ENCODE results near the gene LRRN4. TPM values are rescaled to one million over a fixed set of nuclear protein-coding genes. Genes with fewer than 3 reads are reported as not detected.

Gene LRRN4
- not detected for total RNA-seq

- ATAC-seq, result no peak
- H3K27me3 ChIP-seq, result peaks cover 68% of the 10 kb centered on the region
- peaks cover 0 to 12% (median 8%) of the 10 kb centered on the region in 3 donors for H3K4me1 ChIP-seq
- H3K4me3 ChIP-seq, result no peak within 1 kb of the TSS
- H3K27ac ChIP-seq, result no peak within 1 kb of the TSS
- H3K36me3 ChIP-seq, result no peaks in the 10 kb centered on the region
- TF ChIP-seq CTCF (IDR thresholded peaks at IDR 0.05), result no peak
- TF ChIP-seq POLR2A (IDR thresholded peaks at IDR 0.05), result no peak
- no peak for TF ChIP-seq EP300 (IDR thresholded peaks at IDR 0.05)
- TF ChIP-seq POLR2AphosphoS5 (IDR thresholded peaks at IDR 0.05), result no peak
- WGBS, 2 donors (ENCODE audit: low coverage in 1 of 2), result 45 to 61% methylated on average over 7 to 9 of the region's 13 CpGs
- no peaks in the 10 kb centered on the region for H3K9me3 ChIP-seq
Observed at GRCh38 chr20:6053776-6054688, at the start of gene LRRN4. Gene LRRN4, minus strand, starts transcription at chr20:6054060. Its CDS starts 1,261 bp downstream, at chr20:6052799.

GRCh38 chr20:6103301-6103700 is 49.4 kb upstream of the LRRN4 start:
- 75 to 80% methylated on average over 1 of the region's 1 CpG for WGBS, 2 donors (ENCODE audit: low coverage in 1 of 2)
- ATAC-seq, result no peak
- Histone ChIP-seq H3K9me3 (no peaks in the 10 kb centered on the region), H3K36me3 (no peaks in the 10 kb centered on the region), H3K27me3 (no peaks in the 10 kb centered on the region), H3K4me1 (no peaks in the 10 kb centered on the region), H3K4me3 (no peak overlapping the region), H3K27ac (no peak overlapping the region)
- TF ChIP-seq CTCF (IDR thresholded peaks at IDR 0.05) (no peak), POLR2A (IDR thresholded peaks at IDR 0.05) (no peak), EP300 (IDR thresholded peaks at IDR 0.05) (no peak), POLR2AphosphoS5 (IDR thresholded peaks at IDR 0.05) (no peak)

GRCh38 chr20:6101346-6101745 is 47.5 kb upstream of the LRRN4 start:
- WGBS, 2 donors (ENCODE audit: low coverage in 1 of 2), result 89 to 93% methylated on average over 2 of the region's 2 CpGs
- ATAC-seq, result no peak
- H3K27ac ChIP-seq, result no peak overlapping the region
- no peaks in the 10 kb centered on the region for H3K9me3 ChIP-seq
- peaks cover 2% of the 10 kb centered on the region for H3K27me3 ChIP-seq
- H3K4me3 ChIP-seq, result no peak overlapping the region
- H3K36me3 ChIP-seq, result no peaks in the 10 kb centered on the region
- H3K4me1 ChIP-seq, result no peaks in the 10 kb centered on the region
- TF ChIP-seq CTCF (IDR thresholded peaks at IDR 0.05) (no peak), POLR2A (IDR thresholded peaks at IDR 0.05) (no peak), EP300 (IDR thresholded peaks at IDR 0.05) (no peak), POLR2AphosphoS5 (IDR thresholded peaks at IDR 0.05) (no peak)

- WGBS, 2 donors (ENCODE audit: low coverage in 1 of 2), result 88 to 95% methylated on average over 2 of the region's 2 CpGs
- Histone ChIP-seq H3K9me3 (no peaks in the 10 kb centered on the region), H3K36me3 (no peaks in the 10 kb centered on the region), H3K4me1 (no peaks in the 10 kb centered on the region), H3K27ac (no peak overlapping the region), H3K27me3 (peaks cover 5% of the 10 kb centered on the region), H3K4me3 (no peak overlapping the region)
- TF ChIP-seq POLR2A (IDR thresholded peaks at IDR 0.05) (no peak), EP300 (IDR thresholded peaks at IDR 0.05) (no peak), POLR2AphosphoS5 (IDR thresholded peaks at IDR 0.05) (no peak), CTCF (IDR thresholded peaks at IDR 0.05) (no peak)
- no peak for ATAC-seq
Observed at GRCh38 chr20:6100246-6100645, 46.4 kb upstream of the LRRN4 start.

GRCh38 chr20:6099819-6100218 is 46.0 kb upstream of the LRRN4 start:
- TF ChIP-seq CTCF (IDR thresholded peaks at IDR 0.05), result no peak
- no peak for TF ChIP-seq POLR2A (IDR thresholded peaks at IDR 0.05)
- no peak for TF ChIP-seq POLR2AphosphoS5 (IDR thresholded peaks at IDR 0.05)
- peaks cover 5% of the 10 kb centered on the region for H3K27me3 ChIP-seq
- no peak overlapping the region for H3K4me3 ChIP-seq
- no peaks in the 10 kb centered on the region for H3K36me3 ChIP-seq
- no peak for ATAC-seq
- H3K27ac ChIP-seq, result no peak overlapping the region
- no peaks in the 10 kb centered on the region for H3K4me1 ChIP-seq
- H3K9me3 ChIP-seq, result no peaks in the 10 kb centered on the region

Measured in gastroesophageal sphincter (tissue), 4 donors.